Measurements from ENCODE around the gene PCLAF.

PCLAF gene

DNA sequence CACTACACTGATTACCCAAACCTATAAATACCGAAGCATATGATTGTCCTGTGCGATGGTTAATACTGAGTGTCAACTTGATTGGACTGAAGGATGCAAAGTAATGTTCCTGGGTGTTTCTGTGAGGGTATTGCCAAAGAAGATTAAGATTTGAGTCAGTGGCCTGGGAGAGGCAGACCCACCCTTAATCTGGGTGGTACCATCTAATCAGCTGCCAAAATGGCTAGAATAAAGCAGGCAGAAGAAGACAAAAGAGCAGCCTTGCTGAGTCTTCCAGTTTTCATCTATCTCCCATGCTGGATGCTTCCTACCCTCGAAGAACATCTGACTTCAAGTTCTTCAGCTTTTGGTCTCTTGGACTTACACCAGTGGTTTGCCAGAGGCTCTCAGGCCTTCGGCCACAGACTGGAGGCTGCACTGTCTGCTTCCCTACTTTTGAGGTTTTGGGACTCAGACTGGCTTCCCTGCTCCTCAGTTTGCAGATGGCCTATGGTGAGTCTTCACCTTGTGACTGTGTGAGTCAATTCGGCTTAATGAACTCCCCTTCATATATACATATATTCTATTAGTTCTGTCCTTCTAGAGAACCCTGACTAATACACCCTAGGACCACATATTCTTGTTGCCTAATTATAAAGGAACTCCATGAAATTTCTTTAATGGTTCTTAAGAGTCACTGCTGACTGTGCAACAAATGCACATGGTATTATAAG is 56.9 kb downstream of the PCLAF start:
- no peak for DNase-seq (ENCODE audit: low read depth in 2 of 3, low spot score in 1 of 3)

DNA sequence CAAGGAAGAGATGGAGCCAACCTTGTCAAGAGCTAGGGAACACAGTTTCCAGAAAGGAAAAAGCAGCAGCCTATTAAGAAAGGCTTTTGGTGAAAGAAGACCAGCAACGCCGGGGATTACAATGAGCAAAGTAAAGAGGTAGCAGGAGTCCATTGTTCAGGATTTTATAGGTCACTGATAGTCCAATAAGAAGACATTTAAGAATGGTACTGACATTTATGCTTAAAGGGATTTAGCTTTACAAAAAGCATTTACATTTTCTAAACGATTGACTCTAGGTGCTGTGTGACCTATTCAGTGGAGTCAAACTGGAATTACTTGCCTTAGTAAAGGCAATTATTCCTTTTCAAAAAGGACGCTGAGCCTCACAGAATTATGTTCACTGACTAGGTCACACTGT is 66.0 kb downstream of the PCLAF start:
- DNase-seq (ENCODE audit: low read depth in 2 of 3, low spot score in 1 of 3) = no peak

DNA sequence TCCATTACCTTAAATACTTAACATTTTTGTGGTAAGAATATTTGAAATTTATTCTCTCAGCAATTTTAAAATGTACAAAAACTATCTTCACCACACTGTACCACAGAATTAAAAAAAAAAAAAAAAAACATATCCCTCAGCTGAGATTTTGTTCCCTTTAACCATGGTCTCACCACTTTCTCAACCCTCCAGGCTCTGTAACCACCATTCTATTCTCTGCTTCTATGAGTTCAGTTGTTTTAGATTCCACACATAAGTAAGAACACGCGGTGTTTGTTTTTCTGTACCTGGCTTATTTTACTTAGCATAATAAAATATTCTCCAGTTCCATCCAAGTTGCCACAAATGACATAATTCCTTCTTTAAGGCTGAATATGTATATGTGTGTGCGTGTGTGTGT is 66.8 kb downstream of the PCLAF start:
- no peak for DNase-seq (ENCODE audit: low read depth in 2 of 3, low spot score in 1 of 3)
